ENCODE data around the gene GCNA.

The GCNA gene

GRCh38 chrX:71603618-71604017, 25.4 kb downstream of the GCNA start:
- Histone ChIP-seq H3K79me2 (ENCODE audit: insufficient read depth, low read length) (no peaks in the 10 kb centered on the region), H3K4me3 (ENCODE audit: low read length, poor library complexity, severe bottlenecking) (no peak overlapping the region), H2AFZ (ENCODE audit: low read length) (no peak overlapping the region), H4K20me1 (ENCODE audit: insufficient read depth, low read length, poor library complexity, severe bottlenecking) (no peaks in the 10 kb centered on the region), H3K9me3 (ENCODE audit: insufficient read depth, low read depth, low read length) (no peaks in the 10 kb centered on the region), H3K27me3 (ENCODE audit: insufficient read depth, low read length, poor library complexity, severe bottlenecking) (no peaks in the 10 kb centered on the region), H3K9me2 (replicated peaks; ENCODE audit: low read depth, low read length) (no peaks in the 10 kb centered on the region), H3K36me3 (ENCODE audit: insufficient read depth, low read length) (peaks cover 5% of the 10 kb centered on the region; the same call in 1 of the 2 replicates), H3K4me2 (ENCODE audit: low read depth, low read length, poor library complexity, severe bottlenecking) (no peak overlapping the region), H3K9ac (ENCODE audit: low read depth, low read length, poor library complexity, severe bottlenecking) (no peak overlapping the region), H3K4me1 (ENCODE audit: insufficient read depth, low read length, poor library complexity, severe bottlenecking) (peaks cover 26% of the 10 kb centered on the region), H3F3A (ENCODE audit: low read depth) (no peaks in the 10 kb centered on the region)
- TF ChIP-seq, protein P1, sequence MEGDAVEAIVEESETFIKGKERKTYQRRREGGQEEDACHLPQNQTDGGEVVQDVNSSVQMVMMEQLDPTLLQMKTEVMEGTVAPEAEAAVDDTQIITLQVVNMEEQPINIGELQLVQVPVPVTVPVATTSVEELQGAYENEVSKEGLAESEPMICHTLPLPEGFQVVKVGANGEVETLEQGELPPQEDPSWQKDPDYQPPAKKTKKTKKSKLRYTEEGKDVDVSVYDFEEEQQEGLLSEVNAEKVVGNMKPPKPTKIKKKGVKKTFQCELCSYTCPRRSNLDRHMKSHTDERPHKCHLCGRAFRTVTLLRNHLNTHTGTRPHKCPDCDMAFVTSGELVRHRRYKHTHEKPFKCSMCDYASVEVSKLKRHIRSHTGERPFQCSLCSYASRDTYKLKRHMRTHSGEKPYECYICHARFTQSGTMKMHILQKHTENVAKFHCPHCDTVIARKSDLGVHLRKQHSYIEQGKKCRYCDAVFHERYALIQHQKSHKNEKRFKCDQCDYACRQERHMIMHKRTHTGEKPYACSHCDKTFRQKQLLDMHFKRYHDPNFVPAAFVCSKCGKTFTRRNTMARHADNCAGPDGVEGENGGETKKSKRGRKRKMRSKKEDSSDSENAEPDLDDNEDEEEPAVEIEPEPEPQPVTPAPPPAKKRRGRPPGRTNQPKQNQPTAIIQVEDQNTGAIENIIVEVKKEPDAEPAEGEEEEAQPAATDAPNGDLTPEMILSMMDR (conservative IDR thresholded peaks at IDR 0.05; ENCODE audit: low read length): no peak
- TF ChIP-seq EZH2phosphoT487 (IDR thresholded peaks at IDR 0.05; ENCODE audit: borderline replicate concordance): no peak

- Histone ChIP-seq H3F3A (ENCODE audit: low read depth) (no peaks in the 10 kb centered on the region; the same call in 1 of the 2 replicates), H3K4me3 (ENCODE audit: low read length, poor library complexity, severe bottlenecking) (no peak overlapping the region), H3K79me2 (ENCODE audit: insufficient read depth, low read length) (no peaks in the 10 kb centered on the region), H2AFZ (ENCODE audit: low read length) (no peak overlapping the region), H3K9me2 (replicated peaks; ENCODE audit: low read depth, low read length) (no peaks in the 10 kb centered on the region), H3K36me3 (ENCODE audit: insufficient read depth, low read length) (peaks cover 5% of the 10 kb centered on the region; the same call in 1 of the 2 replicates), H3K9me3 (ENCODE audit: insufficient read depth, low read depth, low read length) (no peaks in the 10 kb centered on the region), H3K4me2 (ENCODE audit: low read depth, low read length, poor library complexity, severe bottlenecking) (no peak overlapping the region), H3K4me1 (ENCODE audit: insufficient read depth, low read length, poor library complexity, severe bottlenecking) (peaks cover 31% of the 10 kb centered on the region), H3K9ac (ENCODE audit: low read depth, low read length, poor library complexity, severe bottlenecking) (no peak overlapping the region), H4K20me1 (ENCODE audit: insufficient read depth, low read length, poor library complexity, severe bottlenecking) (no peaks in the 10 kb centered on the region), H3K27me3 (ENCODE audit: insufficient read depth, low read length, poor library complexity, severe bottlenecking) (no peaks in the 10 kb centered on the region)
- TF ChIP-seq, protein P1 (conservative IDR thresholded peaks at IDR 0.05; ENCODE audit: low read length): no peak
- no peak for TF ChIP-seq EZH2phosphoT487 (IDR thresholded peaks at IDR 0.05; ENCODE audit: borderline replicate concordance)
These were observed 25.9 kb downstream of the GCNA start for GRCh38 chrX:71604141-71604540.

GRCh38 chrX:71604796-71605568, 26.7 kb downstream of the GCNA start:
- H3K36me3 ChIP-seq (ENCODE audit: insufficient read depth, low read length): peaks cover 5% of the 10 kb centered on the region; the same call in 1 of the 2 replicates
- H3F3A ChIP-seq (ENCODE audit: low read depth): no peaks in the 10 kb centered on the region; the same call in 1 of the 2 replicates
- no peaks in the 10 kb centered on the region for H3K79me2 ChIP-seq (ENCODE audit: insufficient read depth, low read length)
- H2AFZ ChIP-seq (ENCODE audit: low read length): no peak overlapping the region
- H3K4me2 ChIP-seq (ENCODE audit: low read depth, low read length, poor library complexity, severe bottlenecking): no peak overlapping the region
- no peak overlapping the region for H3K9ac ChIP-seq (ENCODE audit: low read depth, low read length, poor library complexity, severe bottlenecking)
- no peaks in the 10 kb centered on the region for H3K9me3 ChIP-seq (ENCODE audit: insufficient read depth, low read depth, low read length)
- H3K4me3 ChIP-seq (ENCODE audit: low read length, poor library complexity, severe bottlenecking): no peak overlapping the region
- TF ChIP-seq, protein P1 (conservative IDR thresholded peaks at IDR 0.05; ENCODE audit: low read length): no peak
- TF ChIP-seq EZH2phosphoT487 (IDR thresholded peaks at IDR 0.05; ENCODE audit: borderline replicate concordance): no peak
- H3K4me1 ChIP-seq (ENCODE audit: insufficient read depth, low read length, poor library complexity, severe bottlenecking): peaks cover 35% of the 10 kb centered on the region
- H3K9me2 ChIP-seq (replicated peaks; ENCODE audit: low read depth, low read length): no peaks in the 10 kb centered on the region
- H4K20me1 ChIP-seq (ENCODE audit: insufficient read depth, low read length, poor library complexity, severe bottlenecking): no peaks in the 10 kb centered on the region
- no peaks in the 10 kb centered on the region for H3K27me3 ChIP-seq (ENCODE audit: insufficient read depth, low read length, poor library complexity, severe bottlenecking)

Measured in Loucy (cell line).